ENCODE results near the gene F10. TPM values are rescaled to one million over a fixed set of nuclear protein-coding genes. Genes with fewer than 3 reads are reported as not detected.

The F10 gene
- polyA plus RNA-seq, 1 of the 3 experiments (the other 2 are of a cell fraction), result 12.5 TPM

- CTCF ChIA-PET, result no interaction called here
- Histone ChIP-seq H3K4me3 (ENCODE audit: low read depth in 2 of 2, low read length in 1 of 2) (no peak overlapping the region), H3K4me2 (no peak overlapping the region), H4K20me1 (ENCODE audit: insufficient read depth) (no peaks in the 10 kb centered on the region), H2AFZ (ENCODE audit: low read depth) (no peak overlapping the region), H3K27ac (ENCODE audit: low read depth in 2 of 2, low read length in 1 of 2) (no peak overlapping the region), H3K4me1 (ENCODE audit: control insufficient read depth in 1 of 2, insufficient read depth in 2 of 2, low read depth in 1 of 2, low read length in 1 of 2) (no peaks in the 10 kb centered on the region), H3K9ac (no peak overlapping the region), H3F3A (replicated peaks; ENCODE audit: insufficient read depth) (peaks cover 4% of the 10 kb centered on the region), H3K9me2 (no peaks in the 10 kb centered on the region), H3K79me2 (ENCODE audit: insufficient read depth) (peaks cover 30% of the 10 kb centered on the region), H3K27me3 (ENCODE audit: insufficient read depth) (no peaks in the 10 kb centered on the region), H3K9me3 (no peaks in the 10 kb centered on the region), H3K36me3 (replicated peaks in 1 of 2; ENCODE audit: control insufficient read depth in 1 of 2, insufficient read depth in 2 of 2, low read length in 1 of 2) (peaks cover 52 to 83% of the 10 kb centered on the region in 2 experiments)
- TF ChIP-seq NRF1 (IDR thresholded peaks at IDR 0.05; ENCODE audit: low read depth, low read length) (no peak), FOSL2 (IDR thresholded peaks at IDR 0.05; ENCODE audit: borderline replicate concordance, low read depth) (no peak), RXRA (IDR thresholded peaks at IDR 0.05; ENCODE audit: borderline replicate concordance, low read depth) (no peak), MXI1 (IDR thresholded peaks at IDR 0.05; ENCODE audit: low read depth, low read length) (no peak), REST (IDR thresholded peaks at IDR 0.05; ENCODE audit: low read depth, low read length) (no peak), TEAD4 (IDR thresholded peaks at IDR 0.05; ENCODE audit: borderline replicate concordance, insufficient read depth) (no peak), SMC3 (IDR thresholded peaks at IDR 0.05; ENCODE audit: low read depth, low read length) (no peak), FOXM1 (IDR thresholded peaks at IDR 0.05; ENCODE audit: low read depth) (no peak), CTCF (IDR thresholded peaks at IDR 0.05) (no peak), JUND (IDR thresholded peaks at IDR 0.05) (no peak), MEF2A (IDR thresholded peaks at IDR 0.05; ENCODE audit: borderline replicate concordance, low read depth) (no peak), FOXJ3 (CRISPR knock-in tag; IDR thresholded peaks at IDR 0.05) (no peak), NFIC (IDR thresholded peaks at IDR 0.05; ENCODE audit: borderline replicate concordance) (no peak)
- TF ChIP-seq, protein P1, sequence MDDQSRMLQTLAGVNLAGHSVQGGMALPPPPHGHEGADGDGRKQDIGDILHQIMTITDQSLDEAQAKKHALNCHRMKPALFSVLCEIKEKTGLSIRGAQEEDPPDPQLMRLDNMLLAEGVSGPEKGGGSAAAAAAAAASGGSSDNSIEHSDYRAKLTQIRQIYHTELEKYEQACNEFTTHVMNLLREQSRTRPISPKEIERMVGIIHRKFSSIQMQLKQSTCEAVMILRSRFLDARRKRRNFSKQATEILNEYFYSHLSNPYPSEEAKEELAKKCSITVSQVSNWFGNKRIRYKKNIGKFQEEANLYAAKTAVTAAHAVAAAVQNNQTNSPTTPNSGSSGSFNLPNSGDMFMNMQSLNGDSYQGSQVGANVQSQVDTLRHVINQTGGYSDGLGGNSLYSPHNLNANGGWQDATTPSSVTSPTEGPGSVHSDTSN (IDR thresholded peaks at IDR 0.05), result no peak
- WGBS (ENCODE audit: low lambda C conversion rate), result 98% methylated on average over 6 of the region's 6 CpGs
- no peak for DNase-seq
- POLR2A ChIA-PET, result no interaction called here
Measured at GRCh38 chr13:113195360-113195759, 72.8 kb downstream of the F10 start.
